Gastroesophageal sphincter (tissue), 4 donors: Measurements from ENCODE around the gene SLC5A8. TPM values are rescaled to one million over a fixed set of nuclear protein-coding genes. Genes with fewer than 3 reads are reported as not detected.

Experiments
- ATAC-seq: fragments of 150-250 bp; one replicate; pipeline ENCODE4 v1.9.1; 2016; ENCODE audit warnings: mild to moderate bottlenecking, moderate library complexity
- H3K27ac ChIP-seq, 4 donors: fragments of 200-600 bp; sonication (generic) in 3 of 4; 1 replicate in 3 of 4; 2 replicates in 1 of 4; pipeline ENCODE4 v1.5.1; 2016 to 2019
- H3K27me3 ChIP-seq: fragments of 200-600 bp; sonication (generic); one replicate; pipeline ENCODE4 v1.5.1; 2019
- H3K36me3 ChIP-seq, 2 donors: fragments of 200-600 bp; sonication (generic); one replicate each; pipeline ENCODE4 v1.5.1; 2019; ENCODE audit warnings: control low read depth in 1 of 2
- H3K4me1 ChIP-seq, 3 donors: fragments of 200-600 bp; sonication (generic); 1 replicate in 2 of 3; 2 replicates in 1 of 3; pipeline ENCODE4 v1.5.1; 2016 to 2019; ENCODE audit warnings: control low read depth in 2 of 3
- H3K4me3 ChIP-seq, 2 donors: fragments of 200-600 bp; sonication (generic); one replicate each; pipeline ENCODE4 v1.5.1; 2019; ENCODE audit warnings: mild to moderate bottlenecking in 1 of 2, moderate library complexity in 1 of 2
- H3K9me3 ChIP-seq, 3 donors: fragments of 200-600 bp; sonication (generic); one replicate each; pipeline ENCODE4 v1.5.1; 2017 to 2019; ENCODE audit warnings: control low read depth in 2 of 3
- EP300 ChIP-seq: sonication (generic); formaldehyde crosslinking; IDR thresholded peaks from one replicate; pipeline ENCODE4 v1.6.1; 2017; ENCODE audit warnings: antibody characterized with exemption, mild to moderate bottlenecking
- POLR2A ChIP-seq, 2 donors: fragments of 450-650 bp; IDR thresholded peaks; one replicate each; pipeline ENCODE4 v1.6.1; 2017; ENCODE audit warnings: antibody characterized with exemption in 2 of 2, mild to moderate bottlenecking in 2 of 2, moderate library complexity in 1 of 2
- POLR2AphosphoS5 ChIP-seq: sonication (generic); formaldehyde crosslinking; IDR thresholded peaks from one replicate; pipeline ENCODE4 v1.6.1; 2017; ENCODE audit warnings: antibody characterized with exemption
- WGBS, 2 donors: methylation state at CpG; one replicate each; pipeline ENCODE4 v1.1.5; 2018; ENCODE audit warnings: low coverage in 1 of 2; 5-methylcytosine and 5-hydroxymethylcytosine counted together
- total RNA-seq, 4 donors: library from RNA; depleted of rRNA; stranded (reverse); fragments of >200 nt; gene quantifications; one replicate each; pipeline ENCODE4 v1.1.0, GENCODE V29; 2016
- TF ChIP-seq, protein P1 (sequence below), 4 experiments: fragments of 200-600 bp in 2 of 4; fragments of 450-650 bp in 2 of 4; sonication (generic) in 1 of 4; IDR thresholded peaks; one replicate each; pipeline ENCODE4 v1.5.1; 2017 to 2019; ENCODE audit warnings: antibody characterized with exemption in 4 of 4, mild to moderate bottlenecking in 2 of 4, moderate library complexity in 2 of 4

The SLC5A8 gene, protein sequence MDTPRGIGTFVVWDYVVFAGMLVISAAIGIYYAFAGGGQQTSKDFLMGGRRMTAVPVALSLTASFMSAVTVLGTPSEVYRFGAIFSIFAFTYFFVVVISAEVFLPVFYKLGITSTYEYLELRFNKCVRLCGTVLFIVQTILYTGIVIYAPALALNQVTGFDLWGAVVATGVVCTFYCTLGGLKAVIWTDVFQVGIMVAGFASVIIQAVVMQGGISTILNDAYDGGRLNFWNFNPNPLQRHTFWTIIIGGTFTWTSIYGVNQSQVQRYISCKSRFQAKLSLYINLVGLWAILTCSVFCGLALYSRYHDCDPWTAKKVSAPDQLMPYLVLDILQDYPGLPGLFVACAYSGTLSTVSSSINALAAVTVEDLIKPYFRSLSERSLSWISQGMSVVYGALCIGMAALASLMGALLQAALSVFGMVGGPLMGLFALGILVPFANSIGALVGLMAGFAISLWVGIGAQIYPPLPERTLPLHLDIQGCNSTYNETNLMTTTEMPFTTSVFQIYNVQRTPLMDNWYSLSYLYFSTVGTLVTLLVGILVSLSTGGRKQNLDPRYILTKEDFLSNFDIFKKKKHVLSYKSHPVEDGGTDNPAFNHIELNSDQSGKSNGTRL
- not detected for total RNA-seq

DNA sequence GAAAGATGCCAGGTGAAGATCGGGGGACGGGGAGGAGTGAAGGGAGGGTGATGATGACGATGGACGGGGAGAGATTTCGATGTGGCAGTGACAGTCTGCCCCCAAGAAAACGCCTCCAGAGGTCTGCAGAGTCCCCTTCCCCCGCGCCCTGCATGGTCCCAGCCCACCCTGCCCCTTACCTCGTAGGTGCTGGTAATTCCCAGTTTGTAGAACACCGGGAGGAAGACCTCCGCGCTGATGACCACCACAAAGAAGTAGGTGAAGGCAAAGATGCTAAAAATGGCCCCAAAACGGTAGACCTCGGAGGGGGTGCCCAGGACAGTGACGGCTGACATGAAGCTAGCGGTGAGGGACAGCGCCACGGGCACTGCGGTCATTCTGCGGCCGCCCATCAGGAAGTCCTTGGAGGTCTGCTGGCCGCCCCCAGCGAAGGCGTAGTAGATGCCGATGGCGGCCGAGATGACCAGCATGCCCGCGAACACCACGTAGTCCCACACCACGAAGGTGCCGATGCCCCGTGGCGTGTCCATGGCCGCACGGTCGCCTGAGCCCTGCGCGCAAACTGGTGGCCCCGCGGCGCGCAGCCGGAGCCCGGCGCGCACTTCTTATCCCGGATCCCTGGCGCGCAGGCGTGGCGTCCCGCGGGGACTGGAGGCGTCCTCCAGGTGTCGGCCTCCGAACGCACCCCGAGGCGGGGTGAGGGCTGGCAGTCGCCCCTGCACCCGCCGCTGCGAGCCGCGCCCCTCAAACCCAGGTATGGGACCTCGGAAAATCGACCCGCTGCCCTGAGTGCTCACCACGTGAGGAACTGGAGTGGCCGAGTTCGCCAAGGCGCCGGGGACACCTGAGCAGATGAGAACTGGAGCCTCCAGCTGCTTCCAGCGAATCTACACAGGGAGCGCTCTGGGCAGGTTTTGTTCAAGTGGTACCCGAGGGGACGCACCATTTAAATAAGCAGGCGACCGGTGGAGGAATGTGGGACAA lies at the start of gene SLC5A8:
Gene SLC5A8 (minus strand): TSS at position 920 of the 984 bp plus-strand sequence. CDS start 390 bp downstream, at position 530.
- ATAC-seq: no peak
- Histone ChIP-seq H3K36me3 (no peaks in the 10 kb centered on the region), H3K27me3 (peaks cover 58% of the 10 kb centered on the region), H3K4me1 (peaks cover 0 to 8% (median 0%) of the 10 kb centered on the region in 3 donors), H3K9me3 (no peaks in the 10 kb centered on the region), H3K4me3 (no peak within 1 kb of the TSS), H3K27ac (no peak within 1 kb of the TSS)
- TF ChIP-seq EP300: no peak
- 10 to 29% methylated on average over 7 to 36 of the region's 80 CpGs for WGBS, 2 donors

DNA sequence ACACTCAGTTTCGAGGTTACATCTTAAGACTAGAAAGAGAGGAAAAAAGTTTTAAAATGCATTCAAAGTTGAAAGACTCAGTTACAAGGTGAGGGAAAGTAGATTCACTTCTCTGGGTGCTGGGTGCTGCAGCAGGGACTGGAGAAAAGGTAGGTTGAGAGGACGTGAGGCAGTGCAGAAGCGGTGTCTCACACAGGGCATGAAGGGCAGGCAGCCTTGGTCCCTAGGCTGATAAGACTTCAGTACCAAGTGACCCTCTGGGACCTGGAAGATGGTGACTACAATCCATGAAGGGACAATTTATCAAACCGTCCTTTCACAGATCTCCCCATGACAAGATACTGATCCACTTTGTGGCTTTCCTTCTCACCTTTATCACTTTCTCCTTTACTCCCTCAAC lies 47.3 kb upstream of the SLC5A8 start:
- Histone ChIP-seq H3K27me3 (peaks cover under 1% of the 10 kb centered on the region), H3K9me3 (no peaks in the 10 kb centered on the region), H3K4me1 (no peaks in the 10 kb centered on the region), H3K27ac (no peak overlapping the region), H3K4me3 (no peak overlapping the region), H3K36me3 (no peaks in the 10 kb centered on the region)
- TF ChIP-seq, protein P1, sequence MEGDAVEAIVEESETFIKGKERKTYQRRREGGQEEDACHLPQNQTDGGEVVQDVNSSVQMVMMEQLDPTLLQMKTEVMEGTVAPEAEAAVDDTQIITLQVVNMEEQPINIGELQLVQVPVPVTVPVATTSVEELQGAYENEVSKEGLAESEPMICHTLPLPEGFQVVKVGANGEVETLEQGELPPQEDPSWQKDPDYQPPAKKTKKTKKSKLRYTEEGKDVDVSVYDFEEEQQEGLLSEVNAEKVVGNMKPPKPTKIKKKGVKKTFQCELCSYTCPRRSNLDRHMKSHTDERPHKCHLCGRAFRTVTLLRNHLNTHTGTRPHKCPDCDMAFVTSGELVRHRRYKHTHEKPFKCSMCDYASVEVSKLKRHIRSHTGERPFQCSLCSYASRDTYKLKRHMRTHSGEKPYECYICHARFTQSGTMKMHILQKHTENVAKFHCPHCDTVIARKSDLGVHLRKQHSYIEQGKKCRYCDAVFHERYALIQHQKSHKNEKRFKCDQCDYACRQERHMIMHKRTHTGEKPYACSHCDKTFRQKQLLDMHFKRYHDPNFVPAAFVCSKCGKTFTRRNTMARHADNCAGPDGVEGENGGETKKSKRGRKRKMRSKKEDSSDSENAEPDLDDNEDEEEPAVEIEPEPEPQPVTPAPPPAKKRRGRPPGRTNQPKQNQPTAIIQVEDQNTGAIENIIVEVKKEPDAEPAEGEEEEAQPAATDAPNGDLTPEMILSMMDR (IDR thresholded peaks at IDR 0.05): no peak
- TF ChIP-seq EP300 (no peak), POLR2A (IDR thresholded peaks at IDR 0.05) (no peak), POLR2AphosphoS5 (no peak)
- ATAC-seq: no peak
- 59 to 67% methylated on average over 2 to 4 of the region's 4 CpGs for WGBS, 2 donors

DNA sequence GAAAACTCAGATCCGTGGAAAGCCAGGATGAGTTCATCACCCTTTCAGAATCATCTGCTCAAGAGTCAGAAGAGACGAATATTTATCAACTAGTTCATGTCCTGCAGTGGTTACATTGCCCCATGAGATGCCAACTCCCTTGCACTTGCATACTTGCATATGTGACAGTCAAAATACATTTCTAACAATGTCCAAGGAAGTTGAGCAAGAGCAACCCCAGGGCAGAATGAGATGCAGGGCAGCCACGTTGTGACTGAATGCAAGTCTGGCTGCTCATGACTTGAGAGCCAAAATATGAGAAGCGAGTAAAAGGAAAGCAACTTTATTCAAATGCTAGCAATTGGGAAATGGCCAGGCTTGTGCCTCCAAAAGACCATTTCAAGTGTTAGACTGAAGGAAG lies 46.2 kb upstream of the SLC5A8 start:
- H3K27me3 ChIP-seq: peaks cover 4% of the 10 kb centered on the region
- H3K4me1 ChIP-seq: no peaks in the 10 kb centered on the region
- H3K9me3 ChIP-seq: no peaks in the 10 kb centered on the region
- TF ChIP-seq, protein P1 (IDR thresholded peaks at IDR 0.05): no peak
- H3K36me3 ChIP-seq: no peaks in the 10 kb centered on the region
- H3K27ac ChIP-seq: no peak overlapping the region
- H3K4me3 ChIP-seq: no peak overlapping the region
- WGBS, 2 donors: 29 to 75% methylated on average over 1 to 2 of the region's 4 CpGs
- ATAC-seq: no peak

DNA sequence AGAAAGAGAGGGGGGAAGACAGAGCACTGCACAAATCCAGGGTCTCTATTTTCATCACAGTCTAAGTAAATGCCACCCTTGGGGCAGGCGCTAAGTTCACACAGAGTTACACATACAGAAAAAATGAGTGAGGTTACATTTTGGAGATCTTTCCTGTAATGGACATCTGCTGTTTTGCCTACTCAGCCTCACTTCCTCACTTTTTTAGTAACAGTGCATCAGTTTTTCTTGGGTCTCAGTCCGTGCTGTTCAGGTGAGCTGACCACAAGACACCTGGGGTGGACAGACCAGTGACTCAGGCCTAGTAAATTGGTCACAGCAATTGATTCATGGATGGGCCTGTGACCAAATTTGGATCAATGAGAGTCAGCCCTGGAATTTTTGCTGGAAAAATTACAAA lies 33.6 kb upstream of the SLC5A8 start:
- 59 to 60% methylated on average over 1 to 2 of the region's 2 CpGs for WGBS, 2 donors
- no peaks in the 10 kb centered on the region for H3K4me1 ChIP-seq
- no peaks in the 10 kb centered on the region for H3K27me3 ChIP-seq

DNA sequence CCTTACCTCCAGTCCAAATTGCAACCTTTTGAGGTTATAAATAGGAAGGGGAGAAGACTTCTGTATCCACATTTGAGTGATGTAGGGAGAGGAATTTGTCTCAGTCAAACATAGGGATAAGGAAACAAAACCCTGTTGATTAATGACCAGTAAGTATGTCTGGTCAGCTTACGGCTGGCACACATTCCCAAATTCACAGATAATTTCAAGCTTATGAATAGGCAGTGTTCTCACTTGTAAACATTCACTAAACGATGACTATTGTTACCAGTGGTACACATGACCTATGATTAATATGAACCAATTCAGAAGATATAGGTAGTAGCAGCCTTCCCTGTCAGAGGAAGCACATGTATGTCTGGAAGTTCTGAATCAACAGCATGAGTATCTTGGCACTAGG lies 33.0 kb upstream of the SLC5A8 start:
- no peaks in the 10 kb centered on the region for H3K27me3 ChIP-seq
- no peak overlapping the region for H3K27ac ChIP-seq
- no peak for ATAC-seq
- no peaks in the 10 kb centered on the region for H3K36me3 ChIP-seq
- H3K4me3 ChIP-seq: no peak overlapping the region
- peaks cover 0 to 14% (median 0%) of the 10 kb centered on the region in 3 donors for H3K9me3 ChIP-seq
- 9 to 27% methylated on average over 2 of the region's 2 CpGs for WGBS, 2 donors
- TF ChIP-seq POLR2AphosphoS5 (no peak), EP300 (no peak), POLR2A (IDR thresholded peaks at IDR 0.05) (no peak)
- TF ChIP-seq, protein P1 (IDR thresholded peaks at IDR 0.05): no peak
- no peaks in the 10 kb centered on the region for H3K4me1 ChIP-seq

More for the DNA sequence above, 33.6 kb upstream of the SLC5A8 start:
- Histone ChIP-seq H3K27ac (no peak overlapping the region), H3K4me3 (no peak overlapping the region), H3K9me3 (peaks cover 0 to 14% (median 0%) of the 10 kb centered on the region in 3 donors), H3K36me3 (no peaks in the 10 kb centered on the region)
- no peak for ATAC-seq
- no peak for TF ChIP-seq POLR2AphosphoS5
